ENCODE measurements around the gene PAPOLG.

PAPOLG gene

GRCh38 chr2:60756097-60757087, at the start of gene PAPOLG:
TSS of gene PAPOLG (plus strand) at chr2:60756268. CDS start at chr2:60756479, 211 bp downstream.
- DNase-seq, result peak; percentile 95

- peak; percentile 37 for DNase-seq
Observed at GRCh38 chr2:60707750-60708371, 48.2 kb upstream of the PAPOLG start.

- DNase-seq, result no peak
Observed at GRCh38 chr2:60708630-60709320, 47.3 kb upstream of the PAPOLG start.

GRCh38 chr2:60710707-60711106, 45.4 kb upstream of the PAPOLG start:
- no peak for DNase-seq

- DNase-seq, result no peak
Observed at GRCh38 chr2:60715561-60715960, 40.5 kb upstream of the PAPOLG start.

- no peak for DNase-seq
Observed at GRCh38 chr2:60717691-60718090, 38.4 kb upstream of the PAPOLG start.

- no peak for DNase-seq
Observed at GRCh38 chr2:60719331-60719730, 36.7 kb upstream of the PAPOLG start.

- DNase-seq, result no peak
Observed at GRCh38 chr2:60725466-60725865, 30.6 kb upstream of the PAPOLG start.

GRCh38 chr2:60728855-60729254, 27.2 kb upstream of the PAPOLG start:
- no peak for DNase-seq

GRCh38 chr2:60735496-60736250, 20.4 kb upstream of the PAPOLG start:
- no peak for DNase-seq

- no peak for DNase-seq
Observed at GRCh38 chr2:60738679-60739078, 17.4 kb upstream of the PAPOLG start.

- DNase-seq, result no peak
Observed at GRCh38 chr2:60739156-60739555, 16.9 kb upstream of the PAPOLG start.

GRCh38 chr2:60741576-60741975, 14.5 kb upstream of the PAPOLG start:
- DNase-seq, result no peak

- no peak for DNase-seq
Observed at GRCh38 chr2:60742419-60742818, 13.6 kb upstream of the PAPOLG start.

GRCh38 chr2:60745330-60745729, 10.7 kb upstream of the PAPOLG start:
- DNase-seq, result no peak

- no peak for DNase-seq
Observed at GRCh38 chr2:60745761-60746160, 10.3 kb upstream of the PAPOLG start.

GRCh38 chr2:60746318-60746717, 9.8 kb upstream of the PAPOLG start:
- DNase-seq, result no peak

GRCh38 chr2:60759654-60760053, 3.6 kb downstream of the PAPOLG start:
- no peak for DNase-seq

GRCh38 chr2:60764736-60765534, 8.9 kb downstream of the PAPOLG start:
- DNase-seq, result no peak

GRCh38 chr2:60766283-60766682, 10.2 kb downstream of the PAPOLG start:
- DNase-seq, result no peak

- DNase-seq, result no peak
Observed at GRCh38 chr2:60771508-60771907, 15.4 kb downstream of the PAPOLG start.
